Adrenal gland (tissue), 5 donors: ENCODE data around the gene HMGCLL1.

Source experiments
- POLR2A ChIP-seq, 2 donors: fragments of 450-650 bp; IDR thresholded peaks; one replicate each; pipeline ENCODE4 v1.6.1; 2017; ENCODE audit warnings: antibody characterized with exemption in 2 of 2, mild to moderate bottlenecking in 2 of 2, moderate library complexity in 1 of 2
- TF ChIP-seq, protein P1 (sequence below), 6 experiments: fragments of 450-650 bp in 4 of 6; fragments of 200-600 bp in 2 of 6; sonication (generic) in 1 of 6; IDR thresholded peaks; 1 replicate in 5 of 6; 2 replicates in 1 of 6; pipeline versions ENCODE4 v1.5.1 to v1.8.0; 2016 to 2021; ENCODE audit warnings: antibody characterized with exemption in 6 of 6, mild to moderate bottlenecking in 2 of 6, moderate library complexity in 1 of 6
- donor health status: DM: no; HTN: no; CAD: no.

DNA sequence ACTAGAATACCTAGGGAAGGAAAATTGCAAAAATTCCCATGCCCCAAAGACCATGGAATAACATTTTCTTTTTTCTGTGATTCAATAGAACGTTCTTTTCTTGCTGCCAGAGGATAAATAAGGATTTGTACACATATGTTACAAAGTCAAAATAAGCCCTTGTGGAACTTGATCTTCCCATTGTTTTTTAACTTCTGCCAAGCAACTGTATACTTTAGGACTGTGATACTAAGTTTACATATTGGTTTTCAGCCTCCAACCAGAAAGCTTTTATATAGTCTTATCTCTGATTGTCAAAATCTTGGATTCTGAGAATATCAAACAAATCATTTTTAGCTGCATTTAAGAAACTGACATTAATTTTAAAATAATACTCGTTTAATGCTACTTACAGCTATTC is 84.6 kb downstream of the HMGCLL1 start:
- TF ChIP-seq, protein P1, sequence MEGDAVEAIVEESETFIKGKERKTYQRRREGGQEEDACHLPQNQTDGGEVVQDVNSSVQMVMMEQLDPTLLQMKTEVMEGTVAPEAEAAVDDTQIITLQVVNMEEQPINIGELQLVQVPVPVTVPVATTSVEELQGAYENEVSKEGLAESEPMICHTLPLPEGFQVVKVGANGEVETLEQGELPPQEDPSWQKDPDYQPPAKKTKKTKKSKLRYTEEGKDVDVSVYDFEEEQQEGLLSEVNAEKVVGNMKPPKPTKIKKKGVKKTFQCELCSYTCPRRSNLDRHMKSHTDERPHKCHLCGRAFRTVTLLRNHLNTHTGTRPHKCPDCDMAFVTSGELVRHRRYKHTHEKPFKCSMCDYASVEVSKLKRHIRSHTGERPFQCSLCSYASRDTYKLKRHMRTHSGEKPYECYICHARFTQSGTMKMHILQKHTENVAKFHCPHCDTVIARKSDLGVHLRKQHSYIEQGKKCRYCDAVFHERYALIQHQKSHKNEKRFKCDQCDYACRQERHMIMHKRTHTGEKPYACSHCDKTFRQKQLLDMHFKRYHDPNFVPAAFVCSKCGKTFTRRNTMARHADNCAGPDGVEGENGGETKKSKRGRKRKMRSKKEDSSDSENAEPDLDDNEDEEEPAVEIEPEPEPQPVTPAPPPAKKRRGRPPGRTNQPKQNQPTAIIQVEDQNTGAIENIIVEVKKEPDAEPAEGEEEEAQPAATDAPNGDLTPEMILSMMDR (IDR thresholded peaks at IDR 0.05), result no peak
- TF ChIP-seq POLR2A (IDR thresholded peaks at IDR 0.05), result no peak
